Adipose tissue (tissue), 3 donors: ENCODE measurements around the gene MAML3. TPM values are rescaled to one million over a fixed set of nuclear protein-coding genes. Genes with fewer than 3 reads are reported as not detected.

Experiments used
- H3K27ac ChIP-seq: one replicate; pipeline ENCODE4 v1.5.1; 2013; ENCODE audit warnings: low read depth, low read length
- WGBS, 3 donors: extraction: QIAGEN DNeasy Blood & Tissue Kit; methylation state at CpG; one replicate each; pipeline ENCODE4 v1.1.7; 2013; 5-methylcytosine and 5-hydroxymethylcytosine counted together
- polyA plus RNA-seq, 3 donors: library from polyadenylated mRNA; stranded (reverse); fragments of 200-250 nt; gene quantifications; one replicate each; pipeline ENCODE4 v1.2.3, GENCODE V29; 2013
- donor health status: healthy with polysubstance abuse.
- donor health status: Bipolar disorder and iron deficiency.
- donor health status: healthy.

The MAML3 gene
- polyA plus RNA-seq, 3 donors, result 2.8 to 3.2 (median 3.1) TPM

DNA sequence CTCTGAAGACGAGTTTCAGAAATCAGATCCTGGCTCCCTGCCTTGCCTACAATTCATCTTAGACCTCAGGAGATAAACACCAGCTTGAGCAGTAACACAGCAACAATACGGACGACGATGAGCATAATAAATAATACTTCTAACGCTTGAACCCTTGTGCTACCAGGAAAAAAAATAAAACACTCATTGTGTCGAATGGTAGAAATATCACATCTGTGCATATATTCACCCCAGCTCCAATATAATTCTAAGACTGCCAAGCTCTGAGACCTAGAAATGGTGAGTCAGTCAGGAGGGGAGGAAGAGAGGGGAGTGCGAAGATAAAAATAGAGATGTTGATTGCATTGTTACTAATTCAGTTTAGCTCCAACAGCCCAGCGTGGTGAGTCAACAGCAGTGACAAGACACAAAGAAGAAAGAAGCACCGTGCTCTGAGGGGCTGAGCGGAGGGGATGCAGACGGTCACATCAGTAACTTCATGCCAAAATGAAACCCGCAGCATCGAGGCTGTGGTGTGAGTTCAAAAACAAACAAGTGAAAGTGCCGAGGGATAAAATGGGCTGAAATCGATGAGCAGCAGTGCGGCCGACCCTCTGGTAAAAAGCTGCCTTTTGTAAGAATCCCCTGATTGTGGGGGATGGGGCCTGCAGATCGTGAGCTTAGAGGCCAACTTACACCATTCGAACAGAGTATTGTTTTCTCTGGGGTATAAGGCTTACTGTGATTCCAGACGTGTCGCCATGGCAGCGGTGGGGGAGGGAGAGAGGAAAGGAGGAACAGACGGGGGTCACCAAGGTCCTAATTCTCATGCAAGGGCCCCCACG, 338.0 kb downstream of the MAML3 start:
- 21 to 56% (median 25%) methylated on average over 24 of the region's 24 CpGs for WGBS, 3 donors

DNA sequence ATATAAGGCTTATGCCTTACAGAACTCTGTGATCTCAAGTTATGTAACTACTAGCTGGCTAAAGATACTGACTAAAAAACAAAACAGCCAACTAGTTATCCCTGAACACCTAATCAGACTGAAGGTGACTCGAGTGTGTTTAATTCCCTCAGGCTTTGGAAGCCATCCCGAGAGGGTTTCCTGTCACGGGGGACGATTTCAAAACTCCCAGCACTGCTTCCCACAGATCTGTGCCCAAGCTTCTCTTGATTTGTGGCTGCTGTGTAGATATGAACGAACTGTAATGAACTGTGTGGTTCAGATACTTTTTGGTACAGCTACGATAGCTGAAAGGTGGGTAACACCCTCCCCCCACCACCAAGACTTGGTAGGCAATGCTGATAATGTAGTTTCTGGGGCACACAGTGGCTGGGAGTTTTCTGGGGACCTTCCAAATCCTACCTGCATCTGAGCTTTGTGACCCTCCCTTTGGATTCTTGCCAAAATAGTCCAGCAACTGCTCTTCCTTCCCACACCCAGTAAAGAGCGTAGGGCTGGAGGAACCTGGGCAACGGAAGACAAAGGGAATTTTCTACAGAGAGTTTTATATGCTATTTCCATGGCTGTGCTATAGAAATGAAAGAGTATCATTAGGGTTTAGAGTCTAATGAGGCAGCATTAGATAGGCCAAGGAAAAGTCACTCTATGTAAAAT, 339.5 kb downstream of the MAML3 start:
- H3K27ac ChIP-seq, result no peak overlapping the region
- 30 to 46% (median 31%) methylated on average over 8 of the region's 8 CpGs for WGBS, 3 donors

More for the DNA sequence above, 338.0 kb downstream of the MAML3 start:
- no peak overlapping the region for H3K27ac ChIP-seq

DNA sequence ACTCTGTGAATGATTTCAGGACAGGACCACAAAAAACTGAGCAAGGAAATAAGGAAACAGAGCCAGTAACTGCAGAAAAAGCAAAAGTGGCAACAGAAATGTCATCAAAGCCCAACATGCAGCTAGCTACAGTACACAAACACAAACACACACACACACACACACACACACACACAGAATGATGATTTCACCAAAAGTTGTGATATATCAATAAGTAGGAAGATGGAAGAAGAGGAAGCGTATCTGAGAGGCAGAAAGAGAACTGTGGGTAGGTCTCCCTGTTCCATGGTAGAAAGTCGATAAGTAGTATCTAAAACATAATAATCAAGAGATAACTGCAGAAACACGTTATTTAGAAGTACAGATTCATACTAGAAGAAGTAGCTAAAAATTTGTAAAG, 340.1 kb downstream of the MAML3 start:
- 75 to 77% (median 76%) methylated on average over 3 of the region's 3 CpGs for WGBS, 3 donors
- no peak overlapping the region for H3K27ac ChIP-seq

DNA sequence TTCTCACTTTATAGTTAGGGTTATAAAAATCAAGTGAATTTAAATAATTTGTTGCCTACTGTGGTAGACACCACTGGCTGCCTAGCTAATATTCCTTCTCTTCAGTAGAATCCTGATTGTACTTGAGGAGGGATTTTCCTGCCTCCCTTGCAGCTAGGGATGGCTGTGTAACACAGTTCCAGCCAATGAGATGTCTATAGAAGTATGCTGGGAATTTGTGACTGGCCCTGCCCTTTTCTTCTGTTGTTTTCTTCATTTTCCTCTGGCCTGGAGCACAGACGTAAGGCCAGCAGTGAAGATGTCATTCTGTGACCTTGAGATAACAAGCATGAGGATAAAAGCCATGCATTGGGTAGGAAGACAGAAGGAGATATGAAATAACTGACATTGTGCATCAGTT, 343.3 kb downstream of the MAML3 start:
- no peak overlapping the region for H3K27ac ChIP-seq
- WGBS, 3 donors, result 63 to 100% (median 89%) methylated on average over 1 of the region's 1 CpG

DNA sequence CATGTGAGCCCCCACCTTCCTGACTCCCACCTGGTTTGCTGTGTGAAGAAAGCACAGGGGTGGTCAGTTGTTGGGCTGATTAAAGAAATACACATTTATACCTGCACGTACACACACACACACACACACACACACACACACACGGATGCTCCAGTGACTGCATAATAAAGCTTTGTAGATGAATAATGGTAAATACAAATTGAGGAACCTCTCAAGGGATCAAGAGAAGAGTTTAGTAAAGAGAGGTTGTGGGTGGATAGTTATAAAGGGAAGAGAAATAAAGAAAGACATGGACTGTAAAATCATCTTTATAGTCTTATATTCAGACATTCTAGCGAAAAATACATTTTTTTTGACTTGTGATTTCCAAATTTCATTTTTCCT, 344.2 kb downstream of the MAML3 start:
- no peak overlapping the region for H3K27ac ChIP-seq

DNA sequence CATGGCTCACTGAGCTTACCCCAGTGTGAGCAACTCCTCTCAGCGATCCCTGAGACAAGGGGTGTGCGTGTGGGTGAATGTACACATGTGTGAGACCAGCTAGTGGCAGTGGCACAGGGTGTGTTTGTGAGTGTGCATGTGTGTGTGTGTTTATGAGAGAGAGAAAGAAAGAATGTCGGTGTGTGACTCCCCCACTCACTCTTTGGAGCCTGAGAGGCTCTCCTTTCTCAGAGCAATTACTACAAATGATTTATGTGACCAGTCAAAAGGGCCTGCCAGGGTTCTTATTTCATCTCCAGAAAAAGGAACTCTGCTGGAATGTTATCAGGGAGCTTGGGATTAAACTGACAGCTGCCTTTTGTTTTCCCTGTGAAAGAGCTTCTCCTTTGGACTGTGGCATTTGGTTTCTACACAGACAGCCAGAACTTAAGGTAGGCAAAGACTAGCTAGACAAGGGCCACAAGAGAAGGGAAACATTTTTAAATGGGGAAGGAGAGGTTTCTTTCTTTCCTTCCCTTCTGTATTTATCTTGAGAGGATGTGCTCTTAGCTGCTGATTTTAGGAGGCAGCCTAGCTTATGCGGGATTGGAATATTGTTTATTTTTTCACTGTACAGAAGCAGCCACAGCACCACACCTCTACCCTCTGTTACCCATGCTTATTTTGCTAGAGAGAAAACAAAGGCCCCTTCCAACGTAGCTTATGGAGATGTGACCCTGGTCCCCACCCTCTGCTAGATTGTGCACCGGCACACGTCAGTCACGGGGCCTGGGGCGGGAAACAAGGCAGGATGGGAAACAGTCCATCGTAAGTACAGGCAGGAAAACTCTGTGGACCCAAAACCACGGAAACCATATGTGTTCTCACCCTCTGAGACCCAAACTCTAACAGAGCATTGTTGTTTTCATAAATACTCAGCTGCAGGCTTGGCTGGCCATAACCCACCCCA, 344.9 kb downstream of the MAML3 start:
- WGBS, 3 donors, result 36 to 70% (median 44%) methylated on average over 11 of the region's 11 CpGs
- no peak overlapping the region for H3K27ac ChIP-seq

More for the DNA sequence above, 344.2 kb downstream of the MAML3 start:
- WGBS, 3 donors, result 74 to 93% (median 78%) methylated on average over 3 of the region's 3 CpGs

DNA sequence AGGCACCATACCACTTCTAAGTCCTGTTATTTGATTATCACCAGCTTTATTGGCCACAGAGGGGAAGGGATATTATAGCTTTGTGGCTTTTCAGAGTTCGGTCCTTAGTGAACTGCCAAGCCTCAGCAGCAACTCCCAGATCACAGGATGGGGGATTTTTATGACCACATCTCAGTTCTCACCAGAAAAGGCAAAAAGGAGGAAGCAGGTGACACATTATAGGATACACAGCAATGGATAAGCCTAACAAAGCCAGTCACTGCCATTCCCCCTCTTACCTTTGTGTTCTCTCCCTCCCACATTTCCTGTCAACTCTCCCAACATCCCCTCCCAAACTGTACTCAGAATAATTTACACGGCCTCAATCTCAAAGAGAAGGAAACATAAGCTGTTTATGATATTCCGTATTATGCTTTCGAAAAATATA, 345.6 kb downstream of the MAML3 start:
- 44 to 76% (median 46%) methylated on average over 4 of the region's 4 CpGs for WGBS, 3 donors
- H3K27ac ChIP-seq, result no peak overlapping the region

DNA sequence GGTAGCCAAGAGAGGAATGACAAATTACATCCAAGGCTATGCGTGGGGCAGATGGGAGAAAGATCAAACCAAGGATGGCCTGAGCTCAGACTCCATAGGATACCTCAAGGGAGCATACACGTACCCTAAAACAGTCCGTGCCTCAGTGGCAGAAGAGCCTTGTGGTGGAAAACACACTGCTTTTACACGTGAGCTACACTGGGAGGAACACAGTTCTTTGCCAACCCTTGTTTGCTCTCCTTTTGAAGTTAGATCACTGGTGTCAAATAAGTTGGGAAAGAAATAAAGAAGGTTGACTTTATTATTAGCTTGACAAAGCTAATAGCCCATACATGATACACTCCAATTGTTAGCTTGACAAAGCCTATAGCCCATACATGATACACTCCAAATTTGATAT, 346.5 kb downstream of the MAML3 start:
- 93 to 95% (median 93%) methylated on average over 4 of the region's 4 CpGs for WGBS, 3 donors
- H3K27ac ChIP-seq, result no peak overlapping the region

DNA sequence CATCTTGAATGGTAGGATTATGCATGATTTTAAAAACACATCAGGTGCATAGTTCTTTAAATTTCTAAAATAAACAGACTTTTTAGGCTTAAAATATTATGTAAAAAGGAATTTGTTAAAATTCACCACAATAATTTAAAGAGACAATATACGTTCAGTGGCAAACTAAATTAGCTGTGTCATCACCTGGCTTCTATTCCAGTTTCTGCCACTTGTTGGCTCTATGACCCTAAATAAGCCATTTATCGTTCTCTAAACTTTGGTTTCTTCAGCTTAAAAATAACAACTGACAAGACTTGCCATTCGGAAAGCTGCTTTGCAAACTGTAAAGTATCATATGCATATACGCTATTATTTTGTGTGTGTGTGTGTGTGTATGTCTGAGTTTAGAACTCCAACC, 347.1 kb downstream of the MAML3 start:
- no peak overlapping the region for H3K27ac ChIP-seq
- 64 to 86% (median 69%) methylated on average over 4 of the region's 4 CpGs for WGBS, 3 donors

DNA sequence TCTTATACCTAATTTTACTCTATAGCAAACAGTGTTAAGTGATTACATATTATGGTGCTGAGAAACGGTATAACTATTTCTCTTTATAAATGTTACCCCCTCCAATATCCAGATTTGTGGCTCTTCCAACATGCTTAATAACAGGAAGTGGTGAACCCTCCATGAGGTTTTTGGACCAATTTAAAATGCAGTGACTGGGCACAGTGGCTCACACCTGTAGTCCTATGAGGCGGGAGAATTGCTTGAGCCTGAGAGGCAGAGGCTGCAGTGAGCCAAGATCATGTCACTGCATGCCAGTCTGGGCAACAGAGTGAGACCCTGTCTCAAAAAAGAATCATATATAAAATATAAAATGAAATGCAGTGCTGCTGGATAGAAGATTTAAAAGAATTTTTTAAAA, 351.1 kb downstream of the MAML3 start:
- WGBS, 3 donors, result 63 to 88% (median 75%) methylated on average over 2 of the region's 2 CpGs

DNA sequence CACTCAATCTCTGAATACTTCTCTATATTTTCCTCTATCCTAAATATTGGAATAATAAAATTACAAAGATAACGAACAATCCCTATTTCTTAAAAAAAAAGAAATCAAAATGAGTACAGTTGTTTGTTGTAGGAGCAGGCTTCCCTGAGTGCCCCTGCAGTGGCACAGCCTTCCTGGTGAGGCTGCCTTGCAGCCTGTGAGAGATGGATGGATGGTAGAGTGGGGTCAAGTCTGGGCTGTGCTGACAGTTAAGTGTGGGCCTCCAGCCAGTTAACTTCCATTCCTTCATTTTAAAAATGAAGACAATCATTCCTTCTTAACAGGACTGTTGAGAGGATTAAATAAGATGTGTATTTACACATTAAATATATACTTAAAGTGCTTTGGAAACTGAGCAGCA, 351.5 kb downstream of the MAML3 start:
- WGBS, 3 donors, result 90 to 98% (median 97%) methylated on average over 1 of the region's 1 CpG
- no peak overlapping the region for H3K27ac ChIP-seq

More for the DNA sequence above, 351.1 kb downstream of the MAML3 start:
- H3K27ac ChIP-seq, result no peak overlapping the region

DNA sequence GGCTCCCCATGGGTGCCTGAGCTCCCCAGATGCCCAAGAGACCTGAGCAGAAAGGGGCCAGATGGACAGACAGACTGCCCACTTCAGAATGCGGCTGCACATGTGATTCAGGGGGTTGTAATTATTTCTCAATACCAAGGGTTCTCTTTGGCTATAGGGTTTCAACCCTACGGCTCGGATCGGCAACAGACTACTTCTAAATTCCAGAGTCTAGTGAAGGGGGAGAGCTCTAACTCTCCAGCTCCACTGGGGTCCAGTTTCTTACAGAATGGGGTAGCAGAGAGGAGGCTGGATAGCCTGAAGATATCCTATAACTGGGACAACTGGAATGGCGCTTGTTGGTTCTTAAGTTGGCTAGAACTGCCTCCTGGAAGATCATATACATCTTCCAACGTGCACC, 352.1 kb downstream of the MAML3 start:
- 94 to 95% (median 95%) methylated on average over 6 of the region's 6 CpGs for WGBS, 3 donors
- H3K27ac ChIP-seq, result no peak overlapping the region

DNA sequence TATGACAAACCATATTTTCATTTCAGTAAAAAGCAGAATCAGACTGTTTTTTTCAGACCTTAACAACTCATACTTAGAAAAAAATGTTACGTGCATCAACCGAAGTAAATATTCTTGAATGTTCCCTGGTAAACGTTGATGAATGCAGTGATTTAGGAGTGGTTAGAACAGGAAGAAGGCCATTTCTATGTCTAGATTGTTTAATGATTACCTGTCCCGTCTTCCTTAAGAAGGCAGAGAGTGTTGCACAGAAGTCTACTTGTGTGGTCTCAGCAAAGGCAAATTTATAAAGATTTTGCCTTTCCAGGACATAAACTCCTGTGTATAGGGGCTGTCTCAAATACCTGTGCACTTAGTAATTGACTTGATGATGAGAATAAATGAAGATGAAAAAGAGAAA, 353.9 kb downstream of the MAML3 start:
- 78 to 85% (median 82%) methylated on average over 4 of the region's 4 CpGs for WGBS, 3 donors

DNA sequence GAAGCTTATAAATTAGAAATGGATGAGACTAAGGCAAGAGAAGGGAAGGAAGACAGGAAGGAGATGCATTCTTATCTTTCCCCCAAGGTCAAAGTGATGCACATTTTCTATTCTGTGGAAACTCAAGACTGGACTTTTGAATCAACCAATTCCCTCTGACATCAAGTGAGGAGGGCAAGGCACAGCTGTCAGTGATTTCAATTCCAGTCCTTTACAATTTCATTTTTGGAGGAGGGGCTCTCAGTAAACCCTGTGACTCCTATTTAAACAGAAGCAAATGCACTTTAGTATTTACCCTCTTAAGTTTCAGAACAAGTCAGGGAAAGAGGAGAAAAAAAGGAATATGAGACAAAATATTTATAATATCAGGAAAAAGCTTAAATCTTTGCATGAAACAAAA, 354.4 kb downstream of the MAML3 start:
- no peak overlapping the region for H3K27ac ChIP-seq

More for the DNA sequence above, 353.9 kb downstream of the MAML3 start:
- no peak overlapping the region for H3K27ac ChIP-seq

DNA sequence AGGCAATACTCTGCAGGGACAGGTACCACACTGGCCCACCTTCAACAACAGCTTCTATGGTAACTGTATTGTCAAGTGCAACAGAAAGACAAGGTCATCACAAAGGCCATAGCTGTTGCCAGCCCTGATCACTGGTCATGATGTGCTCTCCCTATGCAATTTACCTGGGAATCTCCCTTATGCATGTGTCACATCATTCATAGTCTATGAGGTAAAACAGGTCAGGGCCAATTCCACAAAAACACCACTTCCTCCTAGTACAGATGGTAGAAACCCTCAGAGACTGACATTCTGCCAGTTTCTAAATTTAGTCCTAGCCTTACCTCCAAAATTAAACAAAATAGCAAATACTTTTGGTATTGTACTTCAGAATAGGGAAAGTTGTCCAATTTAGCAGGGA, 355.5 kb downstream of the MAML3 start:
- no peak overlapping the region for H3K27ac ChIP-seq

DNA sequence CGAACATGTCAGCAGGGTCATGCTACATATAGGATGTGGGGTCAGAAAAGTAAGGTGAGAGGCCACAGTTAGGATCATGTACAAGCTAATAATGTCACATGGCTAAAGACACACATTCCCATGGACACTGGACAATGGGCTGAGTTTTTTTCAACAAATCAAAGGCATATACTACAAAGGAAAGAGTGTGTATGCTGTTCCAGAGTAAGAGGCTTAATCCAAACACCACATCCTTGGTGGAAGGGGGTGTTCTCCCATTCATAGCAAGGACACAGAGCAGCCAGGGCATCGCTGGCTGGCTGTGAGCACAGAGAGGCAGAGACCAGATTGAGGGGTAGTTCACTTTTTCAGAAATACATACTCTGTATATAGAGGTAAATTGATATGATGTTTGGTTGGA, 356.7 kb downstream of the MAML3 start:
- 97 to 98% (median 98%) methylated on average over 2 of the region's 2 CpGs for WGBS, 3 donors
- no peak overlapping the region for H3K27ac ChIP-seq

DNA sequence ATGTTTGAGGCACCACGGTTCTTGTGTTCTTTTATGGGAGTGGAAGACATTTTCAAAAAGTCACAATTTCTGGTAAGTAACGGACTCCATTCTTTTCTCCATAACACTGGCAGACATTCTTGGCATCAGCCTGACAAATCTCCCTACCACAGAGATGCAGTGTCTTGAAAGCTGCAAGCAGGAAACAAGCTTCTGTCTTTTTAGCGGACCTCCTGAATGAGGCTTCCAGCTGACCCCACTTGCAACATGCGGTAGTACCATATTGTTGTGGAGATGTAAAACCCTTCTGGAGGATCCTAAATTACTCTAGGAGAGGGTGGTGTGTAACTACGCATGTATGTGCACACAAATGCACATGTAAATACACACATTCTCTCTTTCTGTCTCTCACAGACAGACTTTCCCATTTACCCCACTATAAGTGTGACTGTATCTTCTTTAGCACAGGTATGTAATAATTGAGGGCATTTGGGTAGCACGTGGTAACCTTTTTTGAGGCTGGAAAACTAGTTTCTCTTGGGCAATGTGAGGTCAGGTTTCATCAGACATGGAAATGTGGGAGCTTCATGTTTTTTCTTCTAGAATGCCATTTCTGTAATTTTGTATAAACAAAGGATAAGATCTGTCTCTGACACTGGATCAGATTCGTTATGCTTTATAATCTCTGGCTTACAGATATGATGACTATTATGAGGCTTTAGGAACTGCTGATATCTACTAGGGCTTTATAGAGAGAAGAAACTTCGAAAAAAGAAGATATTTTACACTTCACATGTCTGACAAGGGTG, 358.3 kb downstream of the MAML3 start:
- no peak overlapping the region for H3K27ac ChIP-seq
- WGBS, 3 donors, result 73 to 86% (median 75%) methylated on average over 8 of the region's 8 CpGs
